NCI-H146 treated with DMSO at 0.1 percent for 48 hours (cell line): Measurements from ENCODE around the gene RPL26.
"Not testable (repeated sequence)": the region's sequence is repeated elsewhere in the genome, so short reads cannot be mapped to it uniquely, and the experiment has no call there.

Source experiments
- DNase-seq: peaks from one replicate; lab custom pipeline; 2025; ENCODE audit not compliant: unreplicated experiment; lab: John Stamatoyannopoulos, UW

RPL26 gene

GRCh38 chr17:8397636-8398035 lies 14.6 kb upstream of the RPL26 start, which contains the start of gene RNF222:
TSS of gene RNF222 (minus strand) at chr17:8397827. CDS start at chr17:8393461, 4,366 bp downstream.
- DNase-seq = no peak

- DNase-seq = not testable (repeated sequence)
These were observed 11.5 kb upstream of the RPL26 start for GRCh38 chr17:8394497-8394896.

DNA sequence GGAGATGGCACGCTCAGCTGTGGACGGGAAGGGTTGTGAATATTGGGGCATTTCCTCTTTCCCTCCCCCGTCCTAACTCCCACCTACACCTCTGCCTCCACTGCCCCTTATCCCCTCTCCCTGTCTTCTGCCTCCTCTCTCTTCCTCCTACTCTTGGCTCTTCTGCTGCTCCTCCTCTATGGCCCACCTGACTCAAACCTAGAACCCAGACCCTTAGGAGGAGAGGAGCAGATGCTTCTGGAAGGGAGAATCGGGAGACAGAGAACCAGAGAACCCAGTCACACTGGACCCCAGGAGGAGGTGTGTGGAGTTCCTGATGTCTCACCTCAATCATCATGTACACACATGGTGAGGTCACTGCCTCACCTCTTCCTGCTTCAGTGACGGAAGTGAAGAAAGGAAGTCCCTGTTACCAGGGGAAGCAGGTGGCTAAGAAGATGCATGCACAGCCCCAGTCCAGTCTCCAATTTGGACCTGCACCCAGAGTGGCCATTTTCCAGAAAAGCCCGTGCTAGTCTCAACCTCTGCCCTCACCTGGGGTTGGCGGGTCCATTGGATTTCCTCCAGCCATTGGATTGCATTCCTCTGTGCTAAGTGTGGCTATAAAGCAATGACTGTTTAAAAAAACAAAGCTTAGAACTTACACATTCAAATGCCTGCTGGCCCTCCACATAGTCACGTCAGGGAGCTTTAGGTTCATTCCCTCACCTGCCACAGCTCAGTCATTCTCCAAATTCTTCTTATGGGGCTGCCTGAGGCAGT lies 10.7 kb upstream of the RPL26 start:
- no peak for DNase-seq

GRCh38 chr17:8392674-8393469 lies 9.9 kb upstream of the RPL26 start:
- DNase-seq = no peak

GRCh38 chr17:8392274-8392673 lies 9.3 kb upstream of the RPL26 start:
- DNase-seq = no peak

- no peak for DNase-seq
These were observed 8.7 kb upstream of the RPL26 start for GRCh38 chr17:8391711-8392110.

- DNase-seq = no peak
These were observed 5.1 kb upstream of the RPL26 start for GRCh38 chr17:8387914-8388651.

DNA sequence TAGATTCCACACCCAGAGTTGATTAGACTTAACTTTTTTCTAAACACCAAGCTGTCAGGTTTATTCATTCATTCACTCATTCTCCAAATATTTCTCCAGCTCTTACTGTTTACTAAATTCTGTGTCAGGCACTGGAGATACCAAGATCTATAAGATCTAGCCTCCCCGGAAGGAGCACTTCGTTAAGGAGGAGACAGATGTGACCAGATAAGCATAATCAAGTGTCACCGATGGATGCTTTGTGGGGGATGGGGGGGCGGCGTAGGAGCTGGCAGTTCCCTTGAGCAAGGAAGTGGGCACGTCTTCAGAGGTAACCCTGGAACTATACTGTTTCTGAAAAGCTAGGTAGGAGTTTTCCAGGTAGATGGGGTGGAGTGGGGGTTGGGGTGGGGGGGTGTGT lies 3.8 kb upstream of the RPL26 start:
- no peak for DNase-seq

- DNase-seq = no peak
These were observed 1.9 kb upstream of the RPL26 start for GRCh38 chr17:8384801-8385378.

- no peak for DNase-seq
These were observed 182 bp downstream of the RPL26 start for GRCh38 chr17:8382880-8383142.

- DNase-seq = no peak
These were observed 727 bp downstream of the RPL26 start for GRCh38 chr17:8382052-8382879.

- DNase-seq = no peak
These were observed 2.9 kb downstream of the RPL26 start for GRCh38 chr17:8380049-8380448.

- not testable (repeated sequence) for DNase-seq
These were observed 4.9 kb downstream of the RPL26 start for GRCh38 chr17:8378117-8378516.

DNA sequence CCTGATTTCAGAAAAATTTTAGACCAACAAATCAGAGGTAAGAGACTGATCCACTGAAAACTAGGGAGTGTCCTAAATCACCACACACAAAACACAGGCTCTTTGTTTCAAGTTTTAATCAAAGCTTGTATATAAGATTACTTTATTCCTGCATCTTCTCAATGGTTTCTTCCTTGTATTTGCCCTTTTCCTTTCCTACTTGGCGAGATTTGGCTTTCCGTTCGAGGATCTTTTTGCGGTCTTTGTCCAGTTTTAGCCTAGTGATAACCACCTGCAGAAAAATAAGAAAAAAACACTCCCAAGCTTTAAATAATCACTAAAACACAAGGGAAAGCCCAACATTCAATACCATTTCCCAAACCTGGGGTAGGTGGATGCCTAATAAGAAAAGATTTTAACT lies 5.6 kb downstream of the RPL26 start:
- DNase-seq = no peak

DNA sequence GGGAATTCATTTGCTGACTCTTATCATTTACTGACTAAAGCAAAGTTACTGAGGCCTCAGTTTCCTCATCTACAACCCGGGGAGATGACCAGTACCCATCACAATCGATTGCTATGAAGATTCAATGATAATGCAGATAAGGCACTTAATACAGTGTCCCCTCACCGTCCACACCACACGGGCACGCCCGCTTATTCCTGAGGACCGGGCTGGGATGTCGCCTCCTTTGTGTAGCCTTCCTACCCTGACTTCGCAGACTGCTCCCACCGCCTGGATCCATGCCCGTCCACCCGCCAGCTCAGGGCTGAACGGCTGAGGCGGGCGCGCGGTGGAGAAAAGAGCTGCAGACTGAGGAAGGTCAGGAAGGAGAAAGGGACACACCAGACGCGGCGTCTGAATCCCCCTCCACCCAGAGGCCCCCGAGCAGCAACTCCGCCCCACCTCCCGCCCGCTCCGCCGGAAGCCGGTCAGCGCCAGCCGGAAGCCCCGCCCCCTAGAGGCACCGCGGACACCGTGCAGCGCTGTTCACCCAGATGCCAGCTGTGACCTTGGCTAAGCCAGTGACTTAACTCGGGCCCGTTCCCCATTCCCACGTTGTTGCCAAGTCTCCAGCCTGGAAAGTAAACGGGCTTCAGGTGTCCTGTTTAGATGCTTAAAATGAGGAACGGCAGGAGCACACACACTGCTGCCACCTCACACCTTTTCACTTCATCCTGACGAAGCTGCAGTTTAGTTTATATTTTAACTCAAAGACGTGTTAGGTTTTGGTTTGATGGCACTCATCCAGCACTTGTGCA lies 6.5 kb downstream of the RPL26 start, which contains the start of gene KRABD2:
KRABD2 (minus strand) TSS at position 434 of the 797 bp plus-strand sequence.
- peak; percentile 78 for DNase-seq

GRCh38 chr17:8375738-8376259 lies 7.2 kb downstream of the RPL26 start:
- peak; percentile 53 for DNase-seq

DNA sequence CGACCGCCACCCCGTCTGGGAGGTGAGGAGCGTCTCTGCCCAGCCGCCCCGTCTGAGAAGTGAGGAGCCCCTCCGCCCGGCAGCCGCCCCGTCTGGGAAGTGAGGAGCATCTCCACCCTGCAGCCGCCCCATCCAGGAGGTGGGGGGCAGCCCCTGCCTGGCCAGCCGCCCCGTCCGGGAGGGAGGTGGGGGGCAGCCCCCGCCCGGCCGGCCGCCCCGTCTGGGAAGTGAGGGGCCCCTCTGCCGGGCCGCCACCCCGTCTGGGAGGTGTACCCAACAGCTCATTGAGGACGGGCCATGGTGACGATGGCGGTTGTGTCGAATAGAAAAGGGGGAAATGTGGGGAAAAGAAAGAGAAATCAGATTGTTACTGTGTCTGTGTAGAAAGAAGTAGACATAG lies 9.1 kb downstream of the RPL26 start:
- not testable (repeated sequence) for DNase-seq

DNA sequence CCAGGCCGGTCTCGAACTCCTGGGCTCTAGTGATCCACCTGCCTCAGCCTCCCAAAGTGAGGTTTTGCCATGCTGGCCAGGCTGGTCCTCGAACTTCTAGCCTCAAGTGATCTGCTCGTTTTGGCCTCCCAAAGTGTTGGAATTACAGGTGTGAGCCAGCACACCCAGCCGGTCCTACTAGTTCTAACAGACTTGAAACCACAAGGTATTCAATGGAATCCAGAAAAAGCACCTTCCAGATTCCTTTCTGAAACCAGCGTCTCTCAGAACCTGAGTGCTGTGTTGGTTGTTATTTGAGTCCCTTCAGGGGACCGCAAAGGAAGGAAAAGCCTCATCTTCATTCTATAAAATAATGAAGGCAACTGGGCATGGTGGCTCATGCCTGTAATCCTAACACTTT lies 10.6 kb downstream of the RPL26 start:
- no peak for DNase-seq

- DNase-seq = no peak
These were observed 11.2 kb downstream of the RPL26 start for GRCh38 chr17:8371786-8372185.
